Aorta (tissue), 5 donors: ENCODE data around the gene DRG2. TPM values are rescaled to one million over a fixed set of nuclear protein-coding genes. Genes with fewer than 3 reads are reported as not detected.

Experiments used
- ATAC-seq: fragments of 200-7000 bp; cut with Tn5 transposase; one replicate; pipeline ENCODE4 v1.9.1; 2022; ENCODE audit warnings: moderate library complexity; ENCODE audit not compliant: low FRiP score
- DNase-seq, 2 donors: peaks; one replicate each; pipeline ENCODE4 v3.0.0-alpha.2; 2020
- H3K27ac ChIP-seq, 2 donors: one replicate each; pipeline ENCODE4 v1.5.1; 2013; ENCODE audit warnings: low read length in 2 of 2, mild to moderate bottlenecking in 2 of 2, moderate library complexity in 2 of 2, control low read depth in 1 of 2, inconsistent platforms in 1 of 2, low read depth in 1 of 2
- H3K27me3 ChIP-seq, 2 donors: one replicate each; pipeline ENCODE4 v1.6.1; 2013; ENCODE audit warnings: control low read depth in 1 of 2, low read length in 1 of 2, mild to moderate bottlenecking in 1 of 2, moderate library complexity in 1 of 2; ENCODE audit not compliant: insufficient read depth in 2 of 2, control insufficient read depth in 1 of 2
- H3K36me3 ChIP-seq, 2 donors: one replicate each; pipeline ENCODE4 v1.6.1; 2013; ENCODE audit warnings: control low read depth in 1 of 2, low read length in 1 of 2, mild to moderate bottlenecking in 1 of 2; ENCODE audit not compliant: insufficient read depth in 2 of 2, control insufficient read depth in 1 of 2
- H3K4me1 ChIP-seq, 2 donors: one replicate each; pipeline ENCODE4 v1.6.1; 2013; ENCODE audit warnings: low read length in 2 of 2, control low read depth in 1 of 2, mild to moderate bottlenecking in 1 of 2, moderate library complexity in 1 of 2; ENCODE audit not compliant: insufficient read depth in 2 of 2, control insufficient read depth in 1 of 2
- H3K4me3 ChIP-seq, 2 donors: one replicate each; pipeline ENCODE4 v1.5.1; 2013; ENCODE audit warnings: low read length in 2 of 2, control low read depth in 1 of 2, mild to moderate bottlenecking in 1 of 2
- H3K9me3 ChIP-seq: one replicate; pipeline ENCODE4 v1.6.1; 2013; ENCODE audit warnings: mild to moderate bottlenecking, low read length; ENCODE audit not compliant: control insufficient read depth
- WGBS, 2 donors: extraction: QIAGEN DNeasy Blood & Tissue Kit; methylation state at CpG; one replicate each; pipeline ENCODE4 v1.1.7; 2013; 5-methylcytosine and 5-hydroxymethylcytosine counted together
- intact Hi-C, 2 donors: fragments of 100-400 bp; cut with DNase I; formaldehyde crosslinking; loops; one replicate each; pipeline versions ENCODE4 v1.14.2 to v1.15.0; 2022
- polyA plus RNA-seq, 2 donors: library from polyadenylated mRNA; stranded (reverse); fragments of 200-250 nt; gene quantifications; one replicate each; pipeline ENCODE4 v1.2.3, GENCODE V29; 2013
- total RNA-seq, 2 donors: library from RNA; stranded (reverse); fragmentation: NEBNext Ultra II Directional; extraction: Animal tissue kit (Norgen Biotek cat#: 25700); gene quantifications; one replicate each; pipeline ENCODE4 v1.2.1, GENCODE V29; 2021
- donor health status: healthy with polysubstance abuse.
- donor health status: Bipolar disorder and iron deficiency.
- donor health status: DM: no; HTN: no; CAD: no.
- donor health status: DM: no; HTN: no; CAD: no.
- donor health status: DM: yes; HTN: yes; CAD: no.

DRG2 gene
- total and polyA plus RNA-seq, 4 donors = 16.0 to 52.3 (median 31.2) TPM

GRCh38 chr17:18043491-18043890 lies 44.3 kb upstream of the DRG2 start:
- Histone ChIP-seq H3K36me3 (peaks cover 2 to 4% of the 10 kb centered on the region in 2 donors), H3K9me3 (no peaks in the 10 kb centered on the region), H3K27ac (no peak overlapping the region), H3K4me1 (no peaks in the 10 kb centered on the region), H3K4me3 (no peak overlapping the region), H3K27me3 (no peaks in the 10 kb centered on the region)
- DNase-seq (no peak), ATAC-seq (no peak)
- WGBS, 2 donors = 23 to 35% methylated on average over 1 of the region's 1 CpG
- intact Hi-C loops = no loop called here

GRCh38 chr17:18044609-18045008 lies 43.1 kb upstream of the DRG2 start:
- no peaks in the 10 kb centered on the region for H3K27me3 ChIP-seq
- H3K36me3 ChIP-seq = peaks cover 2 to 4% of the 10 kb centered on the region in 2 donors
- 87 to 90% methylated on average over 3 of the region's 3 CpGs for WGBS, 2 donors
- ATAC-seq (no peak), DNase-seq (no peak)
- intact Hi-C loops = no loop called here
- no peak overlapping the region for H3K27ac ChIP-seq
- no peaks in the 10 kb centered on the region for H3K4me1 ChIP-seq
- no peaks in the 10 kb centered on the region for H3K9me3 ChIP-seq
- no peak overlapping the region for H3K4me3 ChIP-seq

- no peak overlapping the region for H3K4me3 ChIP-seq
- ATAC-seq = no peak
- DNase-seq = no peak
- 83 to 84% methylated on average over 3 of the region's 3 CpGs for WGBS, 2 donors
- H3K36me3 ChIP-seq = peaks cover 2 to 4% of the 10 kb centered on the region in 2 donors
- H3K9me3 ChIP-seq = no peaks in the 10 kb centered on the region
- intact Hi-C loops = no loop called here
- no peaks in the 10 kb centered on the region for H3K27me3 ChIP-seq
- H3K4me1 ChIP-seq = no peaks in the 10 kb centered on the region
- H3K27ac ChIP-seq = no peak overlapping the region
Observed at GRCh38 chr17:18045691-18046350, 41.9 kb upstream of the DRG2 start.

DNA sequence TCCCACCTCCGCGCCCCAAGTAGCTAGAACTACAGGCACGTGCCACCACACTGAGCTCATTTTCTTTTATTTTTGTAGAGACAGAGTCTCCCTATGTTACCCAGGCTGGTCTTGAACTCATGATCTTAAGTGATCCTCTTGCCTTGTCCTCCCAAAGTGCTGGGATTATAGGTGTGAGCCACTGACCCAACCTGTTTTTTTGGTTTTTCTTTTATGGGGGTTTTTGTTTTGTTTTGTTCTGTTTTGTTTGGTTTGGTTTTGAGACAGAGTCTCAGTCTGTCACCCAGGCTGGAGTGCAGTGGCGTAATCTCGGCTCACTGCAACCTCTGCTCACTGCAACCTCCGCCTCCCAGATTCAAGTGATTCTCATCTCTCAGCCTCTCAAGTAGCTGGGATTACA lies 32.2 kb upstream of the DRG2 start:
- Histone ChIP-seq H3K9me3 (no peaks in the 10 kb centered on the region), H3K27me3 (no peaks in the 10 kb centered on the region), H3K4me3 (no peak overlapping the region), H3K4me1 (no peaks in the 10 kb centered on the region), H3K27ac (no peak overlapping the region), H3K36me3 (peaks cover 4 to 9% of the 10 kb centered on the region in 2 donors)
- DNase-seq = no peak
- 91 to 94% methylated on average over 6 of the region's 6 CpGs for WGBS, 2 donors
- intact Hi-C loops = no loop called here
- no peak for ATAC-seq

DNA sequence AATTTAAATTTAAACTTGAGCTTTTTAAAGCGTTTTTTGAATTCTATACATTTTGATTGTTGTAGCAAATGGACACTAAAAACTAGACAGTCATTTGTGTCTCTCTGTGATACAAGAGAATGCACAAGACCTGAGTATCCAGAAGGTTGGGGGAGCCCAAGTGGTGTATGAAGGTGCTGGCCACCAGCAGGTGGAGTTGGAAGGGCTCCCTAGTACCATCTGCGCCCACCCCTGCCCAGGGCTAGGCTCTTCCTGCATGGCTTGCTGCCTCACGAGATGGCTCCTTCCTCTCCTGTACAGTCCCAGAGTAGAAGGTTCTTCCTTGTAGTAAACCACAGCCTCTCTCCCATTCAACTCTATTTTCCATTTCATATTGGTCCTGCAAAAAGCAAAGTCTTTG lies 31.5 kb upstream of the DRG2 start:
- Histone ChIP-seq H3K36me3 (peaks cover 4 to 9% of the 10 kb centered on the region in 2 donors), H3K27me3 (no peaks in the 10 kb centered on the region), H3K4me3 (no peak overlapping the region), H3K4me1 (no peaks in the 10 kb centered on the region), H3K27ac (no peak overlapping the region), H3K9me3 (no peaks in the 10 kb centered on the region)
- no peak for ATAC-seq
- intact Hi-C loops = no loop called here
- WGBS, 2 donors = 90 to 92% methylated on average over 3 of the region's 3 CpGs
- no peak for DNase-seq

GRCh38 chr17:18059283-18059682 lies 28.5 kb upstream of the DRG2 start:
- intact Hi-C loops = no loop called here
- Histone ChIP-seq H3K9me3 (no peaks in the 10 kb centered on the region), H3K27me3 (no peaks in the 10 kb centered on the region), H3K4me3 (no peak overlapping the region), H3K27ac (no peak overlapping the region), H3K4me1 (no peaks in the 10 kb centered on the region), H3K36me3 (peaks cover 4% of the 10 kb centered on the region in 2 donors)
- ATAC-seq (no peak), DNase-seq (no peak)
- WGBS, 2 donors = 59 to 64% methylated on average over 5 of the region's 5 CpGs

GRCh38 chr17:18064053-18064452 lies 23.7 kb upstream of the DRG2 start:
- ATAC-seq (no peak), DNase-seq (no peak)
- WGBS, 2 donors = 46 to 54% methylated on average over 2 of the region's 2 CpGs
- intact Hi-C loops = no loop called here
- no peaks in the 10 kb centered on the region for H3K27me3 ChIP-seq
- H3K4me1 ChIP-seq = no peaks in the 10 kb centered on the region
- H3K27ac ChIP-seq = no peak overlapping the region
- H3K9me3 ChIP-seq = no peaks in the 10 kb centered on the region
- peaks cover 2 to 6% of the 10 kb centered on the region in 2 donors for H3K36me3 ChIP-seq
- no peak overlapping the region for H3K4me3 ChIP-seq

- Histone ChIP-seq H3K27ac (no peak overlapping the region), H3K27me3 (no peaks in the 10 kb centered on the region), H3K4me1 (no peaks in the 10 kb centered on the region), H3K4me3 (no peak overlapping the region), H3K9me3 (no peaks in the 10 kb centered on the region), H3K36me3 (peaks cover 2 to 6% of the 10 kb centered on the region in 2 donors)
- intact Hi-C loops = no loop called here
- peak in 1 of 2 donors; percentile 57 for DNase-seq
- ATAC-seq = no peak
- 88 to 91% methylated on average over 11 of the region's 11 CpGs for WGBS, 2 donors
Observed at GRCh38 chr17:18065546-18065945, 22.2 kb upstream of the DRG2 start.

GRCh38 chr17:18066866-18067265 lies 20.9 kb upstream of the DRG2 start:
- 92 to 95% methylated on average over 4 of the region's 4 CpGs for whole genome bisulfite sequencing, 2 donors
- Histone ChIP-seq H3K9me3 (no peaks in the 10 kb centered on the region), H3K27me3 (no peaks in the 10 kb centered on the region), H3K4me1 (no peaks in the 10 kb centered on the region), H3K4me3 (no peak overlapping the region), H3K36me3 (peaks cover 2 to 6% of the 10 kb centered on the region in 2 donors), H3K27ac (no peak overlapping the region)
- DNase-seq (no peak), ATAC-seq (no peak)
- intact Hi-C loops = no loop called here
